ENCODE data around the gene CCDC110. TPM values are rescaled to one million over a fixed set of nuclear protein-coding genes. Genes with fewer than 3 reads are reported as not detected.
"Not testable (repeated sequence)": the region's sequence is repeated elsewhere in the genome, so short reads cannot be mapped to it uniquely, and the experiment has no call there.

Gene CCDC110
- total and polyA plus RNA-seq, 3 donors from 2014 or later = 28.1 to 78.1 (median 39.1) TPM

DNA sequence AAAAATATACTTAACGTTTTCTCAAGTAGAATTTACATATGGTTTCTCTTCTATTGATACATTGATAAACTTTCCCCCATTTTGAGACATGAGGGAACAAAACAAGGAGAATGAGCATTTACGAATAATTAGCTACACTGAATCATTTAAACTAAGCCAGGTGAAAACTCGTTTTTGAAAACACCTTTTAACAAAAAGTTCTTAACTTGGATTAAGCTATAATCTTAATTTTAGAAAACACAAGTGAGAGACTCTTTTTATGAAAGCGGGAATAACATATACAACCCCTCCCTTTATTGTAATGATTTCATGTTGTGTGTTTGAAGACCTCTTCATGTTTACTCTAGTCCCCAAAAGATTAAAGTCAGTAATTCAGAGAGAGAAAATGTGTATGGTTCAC, 43.7 kb upstream of the CCDC110 start:
- TF ChIP-seq, protein P1, sequence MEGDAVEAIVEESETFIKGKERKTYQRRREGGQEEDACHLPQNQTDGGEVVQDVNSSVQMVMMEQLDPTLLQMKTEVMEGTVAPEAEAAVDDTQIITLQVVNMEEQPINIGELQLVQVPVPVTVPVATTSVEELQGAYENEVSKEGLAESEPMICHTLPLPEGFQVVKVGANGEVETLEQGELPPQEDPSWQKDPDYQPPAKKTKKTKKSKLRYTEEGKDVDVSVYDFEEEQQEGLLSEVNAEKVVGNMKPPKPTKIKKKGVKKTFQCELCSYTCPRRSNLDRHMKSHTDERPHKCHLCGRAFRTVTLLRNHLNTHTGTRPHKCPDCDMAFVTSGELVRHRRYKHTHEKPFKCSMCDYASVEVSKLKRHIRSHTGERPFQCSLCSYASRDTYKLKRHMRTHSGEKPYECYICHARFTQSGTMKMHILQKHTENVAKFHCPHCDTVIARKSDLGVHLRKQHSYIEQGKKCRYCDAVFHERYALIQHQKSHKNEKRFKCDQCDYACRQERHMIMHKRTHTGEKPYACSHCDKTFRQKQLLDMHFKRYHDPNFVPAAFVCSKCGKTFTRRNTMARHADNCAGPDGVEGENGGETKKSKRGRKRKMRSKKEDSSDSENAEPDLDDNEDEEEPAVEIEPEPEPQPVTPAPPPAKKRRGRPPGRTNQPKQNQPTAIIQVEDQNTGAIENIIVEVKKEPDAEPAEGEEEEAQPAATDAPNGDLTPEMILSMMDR (IDR thresholded peaks at IDR 0.05) = no peak
- TF ChIP-seq POLR2A (IDR thresholded peaks at IDR 0.05) = no peak
- no peak overlapping the region for H3K27ac ChIP-seq
- no peaks in the 10 kb centered on the region for H3K36me3 ChIP-seq (ENCODE audit: low read depth, missing control alignments)
- no peaks in the 10 kb centered on the region for H3K27me3 ChIP-seq
- DNase-seq = no peak
- intact Hi-C loops (cut with DNase I; ENCODE audit: low total_unique reads) = no loop called here
- WGBS, 2 donors = 75 to 85% methylated on average over 4 of the region's 4 CpGs
- H3K9me3 ChIP-seq = no peaks in the 10 kb centered on the region
- no peak overlapping the region for H3K4me3 ChIP-seq
- no peaks in the 10 kb centered on the region for H3K4me1 ChIP-seq

GRCh38 chr4:185514182-185514697, 42.7 kb upstream of the CCDC110 start:
- 65 to 72% methylated on average over 17 of the region's 17 CpGs for WGBS, 2 donors
- no peak for TF ChIP-seq POLR2A (IDR thresholded peaks at IDR 0.05)
- TF ChIP-seq, protein P1 (IDR thresholded peaks at IDR 0.05) = no peak
- no peaks in the 10 kb centered on the region for H3K4me1 ChIP-seq
- H3K27me3 ChIP-seq = no peaks in the 10 kb centered on the region
- no peak overlapping the region for H3K4me3 ChIP-seq
- H3K36me3 ChIP-seq (ENCODE audit: low read depth, missing control alignments) = no peaks in the 10 kb centered on the region
- no peak for DNase-seq
- H3K27ac ChIP-seq = no peak overlapping the region
- no peaks in the 10 kb centered on the region for H3K9me3 ChIP-seq
- intact Hi-C loops (cut with DNase I; ENCODE audit: low total_unique reads) = no loop called here

- no peak overlapping the region for H3K4me3 ChIP-seq
- intact Hi-C loops (cut with DNase I; ENCODE audit: low total_unique reads) = no loop called here
- no peak overlapping the region for H3K27ac ChIP-seq
- H3K27me3 ChIP-seq = no peaks in the 10 kb centered on the region
- no peaks in the 10 kb centered on the region for H3K9me3 ChIP-seq
- no peak for DNase-seq
- no peaks in the 10 kb centered on the region for H3K36me3 ChIP-seq (ENCODE audit: low read depth, missing control alignments)
- H3K4me1 ChIP-seq = no peaks in the 10 kb centered on the region
- TF ChIP-seq, protein P1 (IDR thresholded peaks at IDR 0.05) = no peak
- TF ChIP-seq POLR2A (IDR thresholded peaks at IDR 0.05) = no peak
- 55 to 60% methylated on average over 10 of the region's 10 CpGs for whole genome bisulfite sequencing, 2 donors
Measured at GRCh38 chr4:185513489-185514181, 42.1 kb upstream of the CCDC110 start.

GRCh38 chr4:185512516-185512915, 41.0 kb upstream of the CCDC110 start:
- Histone ChIP-seq H3K36me3 (ENCODE audit: low read depth, missing control alignments) (no peaks in the 10 kb centered on the region), H3K4me1 (no peaks in the 10 kb centered on the region), H3K27me3 (no peaks in the 10 kb centered on the region), H3K27ac (no peak overlapping the region), H3K9me3 (no peaks in the 10 kb centered on the region), H3K4me3 (no peak overlapping the region)
- 79 to 91% methylated on average over 3 of the region's 3 CpGs for WGBS, 2 donors
- DNase-seq = no peak
- TF ChIP-seq, protein P1 (IDR thresholded peaks at IDR 0.05) = no peak
- TF ChIP-seq POLR2A (IDR thresholded peaks at IDR 0.05) = no peak
- intact Hi-C loops (cut with DNase I; ENCODE audit: low total_unique reads) = no loop called here

GRCh38 chr4:185511243-185511642, 39.7 kb upstream of the CCDC110 start:
- WGBS, 2 donors = 83 to 93% methylated on average over 2 of the region's 2 CpGs
- H3K4me3 ChIP-seq; H3K27me3 ChIP-seq; H3K9me3 ChIP-seq; H3K4me1 ChIP-seq; H3K36me3 ChIP-seq (ENCODE audit: low read depth, missing control alignments); intact Hi-C loops (cut with DNase I; ENCODE audit: low total_unique reads); DNase-seq; H3K27ac ChIP-seq: not testable (repeated sequence)

All from testis (tissue), 3 donors.